GM12878 (cell line): ENCODE data around the gene GALK1.

Experiments
- CEBPB ChIP-seq, 2 experiments: fragments of 150-350 bp in 1 of 2; IDR thresholded peaks; 2 replicates each; pipeline ENCODE4 v1.6.1; 2012 to 2014; ENCODE audit warnings: low read depth in 2 of 2, low read length in 2 of 2, borderline replicate concordance in 1 of 2, inconsistent platforms in 1 of 2
- CTCF ChIP-seq, 3 experiments: IDR thresholded peaks in 2 of 3; conservative IDR thresholded peaks in 1 of 3; 2 replicates each; pipeline ENCODE4 v1.5.1; 2011; ENCODE audit warnings: low read depth in 3 of 3, low read length in 3 of 3, mild to moderate bottlenecking in 3 of 3, control low read depth in 2 of 3, moderate library complexity in 2 of 3, inconsistent platforms in 1 of 3, mixed read lengths in 1 of 3; ENCODE audit not compliant: control insufficient read depth in 2 of 3, insufficient read depth in 1 of 3; ENCODE audit errors: extremely low read depth in 1 of 3
- GABPA ChIP-seq: IDR thresholded peaks from 2 replicates; pipeline ENCODE4 v1.6.1; 2014; ENCODE audit warnings: antibody characterized with exemption, low read depth, mild to moderate bottlenecking, inconsistent platforms
- JUNB ChIP-seq: IDR thresholded peaks from 2 replicates; pipeline ENCODE4 v1.6.1; 2016; ENCODE audit warnings: antibody characterized with exemption, mild to moderate bottlenecking
- MXI1 ChIP-seq: fragments of 150-350 bp; IDR thresholded peaks from 2 replicates; pipeline ENCODE4 v1.6.1; 2011; ENCODE audit warnings: low read depth, mild to moderate bottlenecking, inconsistent platforms, low read length, improper control_type of control experiment
- STAT3 ChIP-seq: IDR thresholded peaks from 2 replicates; pipeline ENCODE4 v1.6.1; 2011; ENCODE audit warnings: low read depth, low read length, improper control_type of control experiment
- YBX1 ChIP-seq: fragments of 450-650 bp; IDR thresholded peaks from 2 replicates; pipeline ENCODE4 v1.6.1; 2016; ENCODE audit warnings: antibody characterized with exemption
- ZNF24 ChIP-seq: fragments of 450-650 bp; IDR thresholded peaks from 2 replicates; pipeline ENCODE4 v1.6.1; 2017; ENCODE audit warnings: antibody characterized with exemption, mild to moderate bottlenecking

- TF ChIP-seq JUNB (no peak), CTCF (IDR thresholded peaks at IDR 0.05 in 2 of 3, conservative IDR thresholded peaks at IDR 0.05 in 1 of 3; ENCODE audit: control insufficient read depth in 2 of 3, extremely low read depth in 1 of 3, insufficient read depth in 1 of 3, low read depth in 3 of 3, low read length in 3 of 3) (no peak), CEBPB (IDR thresholded peaks at IDR 0.05; ENCODE audit: borderline replicate concordance in 1 of 2, low read depth in 2 of 2, low read length in 2 of 2) (no peak), MXI1 (no peak), YBX1 (no peak), ZNF24 (no peak), GABPA (no peak), STAT3 (no peak)
These were observed 44.7 kb upstream of the GALK1 start for GRCh38 chr17:75809631-75810111.
